ENCODE data around the gene MAGI1.

DNA sequence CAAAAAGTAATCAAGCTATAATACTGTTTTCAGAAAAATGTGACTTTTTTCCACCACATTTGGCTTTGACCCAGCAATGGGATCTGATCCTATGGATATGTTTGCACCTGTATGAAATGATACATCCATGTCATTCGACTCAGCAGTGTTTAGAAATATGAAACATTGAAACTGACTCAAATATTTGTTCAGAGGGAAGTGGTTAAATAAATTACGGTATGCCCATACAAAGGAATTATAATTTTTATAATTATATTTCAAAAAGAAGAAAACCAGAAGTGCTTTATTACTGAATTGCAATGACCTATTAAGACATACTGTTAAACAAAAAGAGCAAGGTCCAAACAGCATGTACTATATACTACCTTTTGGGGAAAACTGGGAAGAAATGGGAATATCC is 546.5 kb downstream of the MAGI1 start:
- TF ChIP-seq ZFP30 (CRISPR knock-in tag; IDR thresholded peaks at IDR 0.05), result no peak
- TF ChIP-seq, protein P1, sequence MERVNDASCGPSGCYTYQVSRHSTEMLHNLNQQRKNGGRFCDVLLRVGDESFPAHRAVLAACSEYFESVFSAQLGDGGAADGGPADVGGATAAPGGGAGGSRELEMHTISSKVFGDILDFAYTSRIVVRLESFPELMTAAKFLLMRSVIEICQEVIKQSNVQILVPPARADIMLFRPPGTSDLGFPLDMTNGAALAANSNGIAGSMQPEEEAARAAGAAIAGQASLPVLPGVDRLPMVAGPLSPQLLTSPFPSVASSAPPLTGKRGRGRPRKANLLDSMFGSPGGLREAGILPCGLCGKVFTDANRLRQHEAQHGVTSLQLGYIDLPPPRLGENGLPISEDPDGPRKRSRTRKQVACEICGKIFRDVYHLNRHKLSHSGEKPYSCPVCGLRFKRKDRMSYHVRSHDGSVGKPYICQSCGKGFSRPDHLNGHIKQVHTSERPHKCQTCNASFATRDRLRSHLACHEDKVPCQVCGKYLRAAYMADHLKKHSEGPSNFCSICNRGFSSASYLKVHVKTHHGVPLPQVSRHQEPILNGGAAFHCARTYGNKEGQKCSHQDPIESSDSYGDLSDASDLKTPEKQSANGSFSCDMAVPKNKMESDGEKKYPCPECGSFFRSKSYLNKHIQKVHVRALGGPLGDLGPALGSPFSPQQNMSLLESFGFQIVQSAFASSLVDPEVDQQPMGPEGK (CRISPR knock-in tag; IDR thresholded peaks at IDR 0.05; ENCODE audit: borderline replicate concordance), result no peak
- no peak for TF ChIP-seq RARB (CRISPR knock-in tag; IDR thresholded peaks at IDR 0.05)
- no peak for TF ChIP-seq ARNTL (CRISPR knock-in tag; IDR thresholded peaks at IDR 0.05; ENCODE audit: borderline replicate concordance, low read depth)
- no peak for TF ChIP-seq ZC3H10 (CRISPR knock-in tag; IDR thresholded peaks at IDR 0.05)
- TF ChIP-seq ZNF8 (CRISPR knock-in tag; IDR thresholded peaks at IDR 0.05), result peak; percentile 97
- TF ChIP-seq BACH2 (CRISPR knock-in tag; IDR thresholded peaks at IDR 0.05; ENCODE audit: borderline replicate concordance), result no peak
